BLaER1 treated with 17β-estradiol and CSF1 and Interleukin-3, amounts not matched to agents 10 nM and 100 nM (cell line): ENCODE measurements around the gene KDM4C.

Source experiments
- H3K27ac ChIP-seq, 11 experiments: shearing (Covaris generic); formaldehyde crosslinking; 2 replicates each; pipeline ENCODE4 v1.8.1; 2022
- H3K27me3 ChIP-seq, 11 experiments: shearing (Covaris generic); formaldehyde crosslinking; 2 replicates each; pipeline ENCODE4 v1.8.1; 2022
- H3K36me3 ChIP-seq, 11 experiments: shearing (Covaris generic); formaldehyde crosslinking; 2 replicates each; pipeline ENCODE4 v1.8.1; 2022
- H3K4me1 ChIP-seq, 10 experiments: shearing (Covaris generic); formaldehyde crosslinking; 2 replicates each; pipeline ENCODE4 v1.8.1; 2022
- H3K4me2 ChIP-seq, 11 experiments: shearing (Covaris generic); formaldehyde crosslinking; 2 replicates each; pipeline ENCODE4 v1.8.1; 2022
- H3K4me3 ChIP-seq, 10 experiments: shearing (Covaris generic); formaldehyde crosslinking; 2 replicates each; pipeline ENCODE4 v1.8.1; 2022
- H3K9ac ChIP-seq, 11 experiments: shearing (Covaris generic); formaldehyde crosslinking; 2 replicates each; pipeline ENCODE4 v1.8.1; 2022
- H3K9me3 ChIP-seq, 11 experiments: shearing (Covaris generic); formaldehyde crosslinking; replicated peaks in 1 of 11; 2 replicates each; pipeline ENCODE4 v1.8.1; 2022
- H4K20me1 ChIP-seq, 11 experiments: shearing (Covaris generic); formaldehyde crosslinking; 2 replicates each; pipeline ENCODE4 v1.8.1; 2022
- Cebpa-rat ChIP-seq, 11 experiments: shearing (Covaris generic); IDR thresholded peaks; 2 replicates each; pipeline ENCODE4 v1.8.1; 2022

The KDM4C gene

DNA sequence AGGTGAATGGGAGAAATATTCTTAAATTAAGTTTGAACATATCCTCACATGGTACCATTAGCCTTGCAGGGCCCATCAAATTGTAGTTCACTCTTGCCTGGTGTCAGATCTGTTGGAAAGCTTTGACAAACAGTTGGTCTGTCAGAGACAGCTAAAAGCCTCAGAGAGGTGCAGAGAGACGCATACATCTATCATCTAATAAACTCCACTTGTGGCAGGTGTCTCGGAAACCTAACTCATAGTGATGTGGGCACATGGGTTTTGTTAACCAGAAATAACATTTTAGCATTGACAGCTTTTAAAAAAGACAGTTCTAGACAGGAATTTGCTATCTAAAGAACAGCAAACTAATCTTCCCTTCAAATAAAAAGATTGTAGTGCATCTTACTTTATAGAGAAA, 315.9 kb downstream of the KDM4C start:
- H3K27ac ChIP-seq = no peak overlapping the region
- H3K9ac ChIP-seq = no peak overlapping the region
- H3K27me3 ChIP-seq = no peaks in the 10 kb centered on the region
- no peak overlapping the region for H3K4me2 ChIP-seq
- H3K36me3 ChIP-seq = peaks cover 17 to 70% (median 41%) of the 10 kb centered on the region in 11 experiments
- no peaks in the 10 kb centered on the region for H3K9me3 ChIP-seq
- no peak overlapping the region for H3K4me3 ChIP-seq
- no peaks in the 10 kb centered on the region for H4K20me1 ChIP-seq
- no peaks in the 10 kb centered on the region for H3K4me1 ChIP-seq
- no peak for TF ChIP-seq Cebpa-rat (IDR thresholded peaks at IDR 0.05)

- Histone ChIP-seq H3K27me3 (no peaks in the 10 kb centered on the region), H3K4me3 (no peak overlapping the region), H3K27ac (no peak overlapping the region), H3K9me3 (no peaks in the 10 kb centered on the region), H3K4me2 (no peak overlapping the region), H3K4me1 (peaks cover 0 to 1% (median 0%) of the 10 kb centered on the region in 10 experiments; a peak in 1 of 20 replicates), H4K20me1 (no peaks in the 10 kb centered on the region), H3K36me3 (peaks cover 17 to 77% (median 47%) of the 10 kb centered on the region in 11 experiments), H3K9ac (no peak overlapping the region)
- TF ChIP-seq Cebpa-rat (IDR thresholded peaks at IDR 0.05) = no peak
Measured at GRCh38 chr9:7075154-7075553, 317.4 kb downstream of the KDM4C start.

DNA sequence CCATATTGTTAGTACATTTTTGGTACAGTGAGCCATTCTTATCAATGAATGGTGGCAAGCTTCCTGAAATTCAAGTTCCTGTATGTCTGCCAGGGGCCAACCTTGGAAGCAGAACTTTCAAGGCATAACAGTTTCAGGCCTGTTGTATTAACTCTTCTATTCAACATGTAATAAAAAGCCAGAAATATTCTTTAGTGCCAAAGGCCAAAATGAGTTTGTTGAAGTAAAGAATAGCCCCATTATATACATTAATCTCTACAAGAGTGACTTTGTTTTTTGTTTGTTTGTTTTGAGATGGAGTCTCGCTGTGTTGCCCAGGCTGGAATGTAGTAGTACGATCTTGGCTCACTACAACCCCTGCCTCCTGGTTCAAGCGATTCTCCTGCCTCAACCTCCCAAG, 321.3 kb downstream of the KDM4C start:
- peaks cover 0 to 24% (median 3%) of the 10 kb centered on the region in 10 experiments; a peak in 10 of 20 replicates for H3K4me1 ChIP-seq
- H3K9me3 ChIP-seq = no peaks in the 10 kb centered on the region
- no peak overlapping the region for H3K9ac ChIP-seq
- peaks cover 17 to 74% (median 60%) of the 10 kb centered on the region in 11 experiments for H3K36me3 ChIP-seq
- no peak for TF ChIP-seq Cebpa-rat (IDR thresholded peaks at IDR 0.05)
- no peak overlapping the region for H3K4me3 ChIP-seq
- H3K4me2 ChIP-seq = no peak overlapping the region
- H3K27me3 ChIP-seq = no peaks in the 10 kb centered on the region
- no peak overlapping the region for H3K27ac ChIP-seq
- H4K20me1 ChIP-seq = no peaks in the 10 kb centered on the region

DNA sequence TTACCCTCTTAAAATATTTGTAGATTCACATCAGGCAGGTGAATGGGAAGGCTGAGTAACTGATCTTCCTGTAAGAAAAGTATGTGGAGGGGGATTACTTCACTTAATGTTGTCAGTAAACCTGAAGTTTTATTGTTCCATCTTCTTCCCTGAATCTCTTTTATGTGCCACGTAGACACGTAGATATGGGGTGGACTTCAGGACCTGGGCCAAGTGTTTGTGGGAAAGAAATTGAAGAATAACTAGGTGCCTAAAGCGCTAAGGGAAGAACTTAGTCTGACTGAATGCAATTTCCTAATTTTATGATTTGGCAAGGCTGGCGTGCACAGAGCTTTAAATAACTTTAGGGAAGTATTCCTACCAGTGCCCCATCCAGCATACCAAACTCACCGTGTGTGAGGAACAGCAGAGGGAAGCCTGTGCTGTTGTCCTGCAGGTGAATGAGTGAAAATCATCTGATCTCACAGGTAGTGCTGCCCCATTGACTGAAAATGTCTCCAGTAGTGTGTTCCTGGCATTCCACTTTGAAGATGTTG, 323.4 kb downstream of the KDM4C start:
- no peaks in the 10 kb centered on the region for H3K9me3 ChIP-seq
- H3K9ac ChIP-seq = no peak overlapping the region
- H3K4me2 ChIP-seq = peak overlapping the region in 5 of 11 experiments; percentile 4 to 67 (median 35); a peak in 8 of 22 replicates
- peaks cover 0 to 24% (median 3%) of the 10 kb centered on the region in 10 experiments; a peak in 10 of 20 replicates for H3K4me1 ChIP-seq
- no peaks in the 10 kb centered on the region for H3K27me3 ChIP-seq
- peaks cover 11 to 61% (median 41%) of the 10 kb centered on the region in 11 experiments for H3K36me3 ChIP-seq
- no peaks in the 10 kb centered on the region for H4K20me1 ChIP-seq
- no peak overlapping the region for H3K27ac ChIP-seq
- no peak overlapping the region for H3K4me3 ChIP-seq
- TF ChIP-seq Cebpa-rat (IDR thresholded peaks at IDR 0.05) = no peak

- no peak for TF ChIP-seq Cebpa-rat (IDR thresholded peaks at IDR 0.05)
- Histone ChIP-seq H4K20me1 (no peaks in the 10 kb centered on the region), H3K4me3 (no peak overlapping the region), H3K27me3 (no peaks in the 10 kb centered on the region), H3K4me2 (no peak overlapping the region), H3K9me3 (no peaks in the 10 kb centered on the region), H3K36me3 (peaks cover 0 to 56% (median 34%) of the 10 kb centered on the region in 11 experiments; a peak in 18 of 22 replicates), H3K9ac (no peak overlapping the region), H3K4me1 (peaks cover 0 to 24% (median 3%) of the 10 kb centered on the region in 10 experiments; a peak in 10 of 20 replicates), H3K27ac (no peak overlapping the region)
Measured at GRCh38 chr9:7083192-7083591, 325.4 kb downstream of the KDM4C start.

DNA sequence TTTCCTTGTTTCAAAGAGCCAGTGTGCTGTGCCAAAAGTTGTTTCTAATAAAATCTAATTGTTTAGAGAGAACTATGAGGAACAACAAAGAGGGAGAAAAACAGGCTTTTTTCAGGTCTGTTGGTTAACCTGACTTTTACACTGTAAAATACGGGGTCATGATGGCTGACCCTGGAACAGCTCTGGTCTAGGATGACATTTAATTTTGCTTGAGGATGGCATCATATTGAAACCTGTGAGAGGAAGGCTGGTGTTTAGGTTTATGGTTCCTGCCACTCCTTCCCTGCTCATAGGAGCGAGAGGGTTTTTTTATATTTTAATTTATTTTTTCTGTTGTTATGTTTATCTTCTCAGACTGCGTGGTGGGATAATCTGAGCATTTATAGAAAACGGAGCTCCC, 327.6 kb downstream of the KDM4C start:
- no peaks in the 10 kb centered on the region for H3K9me3 ChIP-seq
- no peak for TF ChIP-seq Cebpa-rat (IDR thresholded peaks at IDR 0.05)
- H3K36me3 ChIP-seq = peaks cover 0 to 40% (median 23%) of the 10 kb centered on the region in 11 experiments; a peak in 17 of 22 replicates
- H3K4me3 ChIP-seq = no peak overlapping the region
- H3K4me2 ChIP-seq = no peak overlapping the region
- no peaks in the 10 kb centered on the region for H3K27me3 ChIP-seq
- no peak overlapping the region for H3K9ac ChIP-seq
- H3K27ac ChIP-seq = no peak overlapping the region
- peaks cover 0 to 21% (median 6%) of the 10 kb centered on the region in 10 experiments; a peak in 13 of 20 replicates for H3K4me1 ChIP-seq
- H4K20me1 ChIP-seq = no peaks in the 10 kb centered on the region

GRCh38 chr9:7086389-7086788, 328.6 kb downstream of the KDM4C start:
- no peaks in the 10 kb centered on the region for H3K27me3 ChIP-seq
- no peak for TF ChIP-seq Cebpa-rat (IDR thresholded peaks at IDR 0.05)
- H3K9me3 ChIP-seq = no peaks in the 10 kb centered on the region
- H3K4me3 ChIP-seq = no peak overlapping the region
- H3K27ac ChIP-seq = no peak overlapping the region
- no peaks in the 10 kb centered on the region for H4K20me1 ChIP-seq
- H3K9ac ChIP-seq = no peak overlapping the region
- no peak overlapping the region for H3K4me2 ChIP-seq
- peaks cover 0 to 11% (median 4%) of the 10 kb centered on the region in 10 experiments; a peak in 12 of 20 replicates for H3K4me1 ChIP-seq
- H3K36me3 ChIP-seq = peaks cover 0 to 40% (median 17%) of the 10 kb centered on the region in 11 experiments; a peak in 17 of 22 replicates

DNA sequence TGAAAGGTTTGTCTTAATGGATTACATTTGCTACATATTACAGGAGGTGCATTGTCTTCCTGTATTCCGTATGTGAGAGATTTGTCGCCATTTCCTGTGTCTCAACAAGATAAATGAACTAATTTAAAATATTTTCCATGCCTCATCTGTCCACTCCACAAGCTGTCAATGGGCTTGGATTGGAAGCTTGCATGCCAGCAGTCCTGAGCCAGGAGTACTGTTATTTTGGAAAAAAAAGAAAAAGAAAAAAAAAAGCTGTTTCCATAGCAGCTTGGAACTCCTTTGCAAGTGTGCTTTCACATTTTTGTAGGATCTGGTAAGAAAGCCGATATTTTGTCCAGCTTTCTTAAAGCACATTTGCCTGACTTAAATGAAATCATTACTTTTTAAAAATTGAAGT, 330.8 kb downstream of the KDM4C start:
- peaks cover 0 to 7% (median 0%) of the 10 kb centered on the region in 10 experiments; a peak in 3 of 20 replicates for H3K4me1 ChIP-seq
- no peaks in the 10 kb centered on the region for H3K9me3 ChIP-seq
- peaks cover 0 to 46% (median 14%) of the 10 kb centered on the region in 11 experiments; a peak in 18 of 22 replicates for H3K36me3 ChIP-seq
- no peak overlapping the region for H3K4me3 ChIP-seq
- H3K27me3 ChIP-seq = no peaks in the 10 kb centered on the region
- no peak for TF ChIP-seq Cebpa-rat (IDR thresholded peaks at IDR 0.05)
- H3K27ac ChIP-seq = no peak overlapping the region
- no peak overlapping the region for H3K9ac ChIP-seq
- no peaks in the 10 kb centered on the region for H4K20me1 ChIP-seq
- H3K4me2 ChIP-seq = no peak overlapping the region

GRCh38 chr9:7089406-7090193, 331.8 kb downstream of the KDM4C start:
- H4K20me1 ChIP-seq = no peaks in the 10 kb centered on the region
- H3K4me1 ChIP-seq = peaks cover 3 to 15% (median 4%) of the 10 kb centered on the region in 10 experiments; a peak in 17 of 20 replicates
- H3K9me3 ChIP-seq = no peaks in the 10 kb centered on the region
- H3K36me3 ChIP-seq = peaks cover 0 to 41% (median 13%) of the 10 kb centered on the region in 11 experiments; a peak in 18 of 22 replicates
- H3K27ac ChIP-seq = no peak overlapping the region
- no peak for TF ChIP-seq Cebpa-rat (IDR thresholded peaks at IDR 0.05)
- H3K4me3 ChIP-seq = no peak overlapping the region
- no peaks in the 10 kb centered on the region for H3K27me3 ChIP-seq
- no peak overlapping the region for H3K9ac ChIP-seq
- no peak overlapping the region; a peak in 1 of 22 replicates for H3K4me2 ChIP-seq
